Transverse colon (tissue), 3 donors: Measurements from ENCODE around the gene FAM20A.

ENCODE experiments used
- EP300 ChIP-seq: sonication (generic); formaldehyde crosslinking; IDR thresholded peaks from one replicate; pipeline ENCODE4 v1.6.1; 2017; ENCODE audit warnings: antibody characterized with exemption, low read depth
- TF ChIP-seq, protein P1 (sequence below), 5 experiments: fragments of 200-600 bp in 3 of 5; fragments of 450-650 bp in 2 of 5; sonication (generic) in 3 of 5; IDR thresholded peaks; 1 replicate in 2 of 5; 2 replicates in 3 of 5; pipeline ENCODE4 v1.5.1; 2016 to 2017; ENCODE audit warnings: antibody characterized with exemption in 5 of 5, inconsistent platforms in 3 of 5, mild to moderate bottlenecking in 2 of 5, moderate library complexity in 1 of 5

DNA sequence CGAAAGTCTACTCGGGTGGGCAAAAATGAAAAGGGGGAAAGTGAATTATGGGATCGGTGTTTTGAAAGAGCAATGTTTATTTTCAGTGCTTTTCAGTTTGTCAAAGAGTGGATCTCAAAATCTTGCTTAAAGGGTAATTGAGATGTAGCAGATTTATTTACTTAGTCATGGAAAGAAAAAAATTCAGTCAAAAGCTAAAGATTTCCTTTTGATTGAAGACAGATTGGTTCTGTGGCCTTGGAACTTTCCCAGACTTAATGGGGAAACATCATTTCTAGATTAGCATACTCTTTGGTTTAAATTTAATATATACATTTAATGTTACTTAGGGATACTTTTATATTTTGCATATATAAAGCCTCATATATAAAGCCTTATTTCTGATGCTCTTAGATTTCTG is 68.3 kb downstream of the FAM20A start:
- no peak for TF ChIP-seq EP300
- TF ChIP-seq, protein P1, sequence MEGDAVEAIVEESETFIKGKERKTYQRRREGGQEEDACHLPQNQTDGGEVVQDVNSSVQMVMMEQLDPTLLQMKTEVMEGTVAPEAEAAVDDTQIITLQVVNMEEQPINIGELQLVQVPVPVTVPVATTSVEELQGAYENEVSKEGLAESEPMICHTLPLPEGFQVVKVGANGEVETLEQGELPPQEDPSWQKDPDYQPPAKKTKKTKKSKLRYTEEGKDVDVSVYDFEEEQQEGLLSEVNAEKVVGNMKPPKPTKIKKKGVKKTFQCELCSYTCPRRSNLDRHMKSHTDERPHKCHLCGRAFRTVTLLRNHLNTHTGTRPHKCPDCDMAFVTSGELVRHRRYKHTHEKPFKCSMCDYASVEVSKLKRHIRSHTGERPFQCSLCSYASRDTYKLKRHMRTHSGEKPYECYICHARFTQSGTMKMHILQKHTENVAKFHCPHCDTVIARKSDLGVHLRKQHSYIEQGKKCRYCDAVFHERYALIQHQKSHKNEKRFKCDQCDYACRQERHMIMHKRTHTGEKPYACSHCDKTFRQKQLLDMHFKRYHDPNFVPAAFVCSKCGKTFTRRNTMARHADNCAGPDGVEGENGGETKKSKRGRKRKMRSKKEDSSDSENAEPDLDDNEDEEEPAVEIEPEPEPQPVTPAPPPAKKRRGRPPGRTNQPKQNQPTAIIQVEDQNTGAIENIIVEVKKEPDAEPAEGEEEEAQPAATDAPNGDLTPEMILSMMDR (IDR thresholded peaks at IDR 0.05) = no peak
